NCI-H1092 treated with DMSO at 0.1 percent for 48 hours (cell line): ENCODE results near the gene RELL2.
"Not testable (repeated sequence)": the region's sequence is repeated elsewhere in the genome, so short reads cannot be mapped to it uniquely, and the experiment has no call there.

Experiments used
- DNase-seq: peaks from one replicate; lab custom pipeline; 2025; lab: John Stamatoyannopoulos, UW

RELL2 gene

GRCh38 chr5:141636413-141637122, at the start of gene RELL2, which contains the start of gene HDAC3:
RELL2 (plus strand) TSS chr5:141636997; CDS start chr5:141638226, 1,229 bp downstream.
HDAC3 (minus strand) TSS chr5:141636849; CDS start chr5:141636790, 59 bp downstream.
- DNase-seq: peak; percentile 72

GRCh38 chr5:141590127-141590526, 46.7 kb upstream of the RELL2 start:
- DNase-seq: no peak

GRCh38 chr5:141596867-141597266, 39.9 kb upstream of the RELL2 start:
- no peak for DNase-seq

- DNase-seq: no peak
Measured at GRCh38 chr5:141597394-141597793, 39.4 kb upstream of the RELL2 start.

- DNase-seq: no peak
Measured at GRCh38 chr5:141597814-141598213, 39.0 kb upstream of the RELL2 start.

GRCh38 chr5:141598391-141599345, 38.1 kb upstream of the RELL2 start:
- DNase-seq: no peak

- DNase-seq: no peak
Measured at GRCh38 chr5:141602606-141603005, 34.2 kb upstream of the RELL2 start.

GRCh38 chr5:141603923-141604717, 32.7 kb upstream of the RELL2 start:
- no peak for DNase-seq

- DNase-seq: no peak
Measured at GRCh38 chr5:141605523-141606277, 31.1 kb upstream of the RELL2 start.

- DNase-seq: no peak
Measured at GRCh38 chr5:141608046-141608445, 28.8 kb upstream of the RELL2 start.

- no peak for DNase-seq
Measured at GRCh38 chr5:141608557-141608956, 28.2 kb upstream of the RELL2 start.

- no peak for DNase-seq
Measured at GRCh38 chr5:141609044-141609443, 27.8 kb upstream of the RELL2 start.

GRCh38 chr5:141609921-141610320, 26.9 kb upstream of the RELL2 start:
- DNase-seq: not testable (repeated sequence)

GRCh38 chr5:141611289-141611688, 25.5 kb upstream of the RELL2 start:
- no peak for DNase-seq

GRCh38 chr5:141613344-141613743, 23.5 kb upstream of the RELL2 start:
- DNase-seq: no peak

- DNase-seq: no peak
Measured at GRCh38 chr5:141615991-141616720, 20.6 kb upstream of the RELL2 start.

- no peak for DNase-seq
Measured at GRCh38 chr5:141617128-141617527, 19.7 kb upstream of the RELL2 start.

- no peak for DNase-seq
Measured at GRCh38 chr5:141617682-141618029, 19.1 kb upstream of the RELL2 start.

- DNase-seq: peak; percentile 15
Measured at GRCh38 chr5:141618030-141618803, 18.6 kb upstream of the RELL2 start.
